ENCODE measurements around the gene PRG2. TPM values are rescaled to one million over a fixed set of nuclear protein-coding genes. Genes with fewer than 3 reads are reported as not detected.

PRG2 gene
- total RNA-seq, 3 donors from 2014 or later, result 0.24 TPM; not detected in 2

DNA sequence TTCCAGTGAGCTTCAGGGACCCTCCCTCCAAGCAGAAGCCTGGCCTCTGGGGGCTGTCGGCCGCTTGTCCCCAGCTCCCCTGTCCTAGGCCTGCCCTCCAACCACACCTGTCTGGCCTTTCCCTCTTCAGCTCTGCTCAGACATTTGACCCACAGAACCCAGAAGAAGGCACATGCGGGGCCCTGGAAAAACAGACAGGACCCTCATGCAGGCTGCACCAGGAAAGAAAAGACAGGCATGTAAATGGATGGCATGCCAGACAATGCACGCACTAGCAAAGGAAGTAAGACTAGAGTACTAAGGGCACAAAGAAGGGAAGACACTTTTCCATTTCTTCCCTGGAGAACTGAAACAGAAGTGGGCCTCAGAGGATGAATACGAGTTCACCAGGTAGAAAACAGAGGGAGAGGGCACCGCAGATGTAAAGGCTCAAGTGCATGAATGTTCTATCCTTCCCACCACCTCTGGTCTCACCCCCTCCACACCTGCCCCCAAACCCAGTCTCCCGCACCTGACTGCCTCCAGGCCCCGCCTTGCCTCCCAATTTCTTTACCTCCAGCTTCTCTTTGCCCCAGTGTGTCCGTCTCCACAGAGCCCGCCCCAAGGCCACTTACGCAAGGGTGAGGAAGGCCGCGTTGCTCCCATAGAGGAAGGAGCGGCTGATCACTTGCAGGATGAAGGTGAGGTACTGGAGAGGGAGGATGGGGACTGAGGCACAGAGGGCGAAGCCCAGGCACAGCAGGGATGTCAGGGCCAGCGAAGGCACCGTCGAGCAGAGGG, 19.1 kb upstream of the PRG2 start:
- Histone ChIP-seq H3K9me3 (no peaks in the 10 kb centered on the region), H3K36me3 (ENCODE audit: low read depth) (no peaks in the 10 kb centered on the region), H3K4me3 (no peak overlapping the region), H3K4me1 (ENCODE audit: low read depth) (no peaks in the 10 kb centered on the region)
- no peak for ATAC-seq
- TF ChIP-seq, protein P1, sequence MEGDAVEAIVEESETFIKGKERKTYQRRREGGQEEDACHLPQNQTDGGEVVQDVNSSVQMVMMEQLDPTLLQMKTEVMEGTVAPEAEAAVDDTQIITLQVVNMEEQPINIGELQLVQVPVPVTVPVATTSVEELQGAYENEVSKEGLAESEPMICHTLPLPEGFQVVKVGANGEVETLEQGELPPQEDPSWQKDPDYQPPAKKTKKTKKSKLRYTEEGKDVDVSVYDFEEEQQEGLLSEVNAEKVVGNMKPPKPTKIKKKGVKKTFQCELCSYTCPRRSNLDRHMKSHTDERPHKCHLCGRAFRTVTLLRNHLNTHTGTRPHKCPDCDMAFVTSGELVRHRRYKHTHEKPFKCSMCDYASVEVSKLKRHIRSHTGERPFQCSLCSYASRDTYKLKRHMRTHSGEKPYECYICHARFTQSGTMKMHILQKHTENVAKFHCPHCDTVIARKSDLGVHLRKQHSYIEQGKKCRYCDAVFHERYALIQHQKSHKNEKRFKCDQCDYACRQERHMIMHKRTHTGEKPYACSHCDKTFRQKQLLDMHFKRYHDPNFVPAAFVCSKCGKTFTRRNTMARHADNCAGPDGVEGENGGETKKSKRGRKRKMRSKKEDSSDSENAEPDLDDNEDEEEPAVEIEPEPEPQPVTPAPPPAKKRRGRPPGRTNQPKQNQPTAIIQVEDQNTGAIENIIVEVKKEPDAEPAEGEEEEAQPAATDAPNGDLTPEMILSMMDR (IDR thresholded peaks at IDR 0.05), result no peak
- DNase-seq, result no peak
- intact Hi-C loops (cut with DNase I, micrococcal nuclease), result no loop called here

DNA sequence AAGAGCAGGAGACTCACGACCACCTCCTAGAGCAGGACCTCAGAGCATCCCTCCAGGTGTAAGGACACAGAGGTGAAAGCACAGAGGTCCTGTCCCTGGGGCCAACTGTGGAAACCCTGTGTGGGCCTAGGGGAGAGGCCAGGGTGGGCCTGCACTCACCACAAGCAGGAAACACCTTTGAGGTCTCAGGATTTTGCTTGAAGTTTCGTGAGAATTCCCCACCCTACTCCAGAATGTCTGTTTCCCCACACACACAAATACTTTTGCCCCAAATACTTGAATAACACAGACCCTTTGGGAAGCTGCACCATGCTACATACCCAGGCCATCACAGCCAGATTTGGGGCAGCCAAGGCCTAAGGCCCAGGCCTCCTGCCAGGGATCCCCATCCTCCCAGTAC, 18.3 kb upstream of the PRG2 start:
- TF ChIP-seq, protein P1 (IDR thresholded peaks at IDR 0.05), result no peak
- no peaks in the 10 kb centered on the region for H3K36me3 ChIP-seq (ENCODE audit: low read depth)

DNA sequence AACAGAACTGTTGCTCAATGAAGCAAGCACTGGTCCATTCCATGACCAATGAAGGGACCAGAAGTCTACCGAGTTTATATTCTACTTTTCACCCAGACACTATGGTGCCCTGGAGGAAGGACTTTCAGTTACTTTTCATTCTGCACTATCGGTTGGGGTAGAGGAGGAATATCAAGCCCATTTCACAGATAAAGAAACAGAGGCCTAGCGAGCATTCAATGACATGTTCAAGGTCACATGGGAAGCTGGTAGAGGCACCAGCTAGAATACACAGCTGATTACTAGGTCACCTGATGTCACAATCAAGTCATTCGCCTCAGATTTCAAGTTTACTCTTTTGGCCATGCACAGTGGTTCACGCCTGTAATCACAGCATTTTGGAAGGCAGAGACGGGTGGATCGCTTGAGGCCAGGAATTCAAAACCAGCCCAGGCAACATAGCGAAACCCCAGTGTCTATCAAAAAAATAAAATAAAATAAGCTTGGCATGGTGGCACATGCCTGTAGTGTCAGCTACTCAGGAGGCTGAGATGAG, 17.6 kb upstream of the PRG2 start:
- Histone ChIP-seq H3K36me3 (ENCODE audit: low read depth) (no peaks in the 10 kb centered on the region), H3K4me3 (no peak overlapping the region), H3K4me1 (ENCODE audit: low read depth) (no peaks in the 10 kb centered on the region), H3K9me3 (no peaks in the 10 kb centered on the region)
- no peak for ATAC-seq
- TF ChIP-seq, protein P1 (IDR thresholded peaks at IDR 0.05), result no peak
- intact Hi-C loops (cut with DNase I, micrococcal nuclease), result no loop called here
- no peak for DNase-seq

More for the DNA sequence above, 18.3 kb upstream of the PRG2 start:
- Histone ChIP-seq H3K9me3 (no peaks in the 10 kb centered on the region), H3K4me3 (no peak overlapping the region), H3K4me1 (ENCODE audit: low read depth) (no peaks in the 10 kb centered on the region)
- DNase-seq (no peak), ATAC-seq (no peak)
- intact Hi-C loops (cut with DNase I, micrococcal nuclease), result no loop called here

DNA sequence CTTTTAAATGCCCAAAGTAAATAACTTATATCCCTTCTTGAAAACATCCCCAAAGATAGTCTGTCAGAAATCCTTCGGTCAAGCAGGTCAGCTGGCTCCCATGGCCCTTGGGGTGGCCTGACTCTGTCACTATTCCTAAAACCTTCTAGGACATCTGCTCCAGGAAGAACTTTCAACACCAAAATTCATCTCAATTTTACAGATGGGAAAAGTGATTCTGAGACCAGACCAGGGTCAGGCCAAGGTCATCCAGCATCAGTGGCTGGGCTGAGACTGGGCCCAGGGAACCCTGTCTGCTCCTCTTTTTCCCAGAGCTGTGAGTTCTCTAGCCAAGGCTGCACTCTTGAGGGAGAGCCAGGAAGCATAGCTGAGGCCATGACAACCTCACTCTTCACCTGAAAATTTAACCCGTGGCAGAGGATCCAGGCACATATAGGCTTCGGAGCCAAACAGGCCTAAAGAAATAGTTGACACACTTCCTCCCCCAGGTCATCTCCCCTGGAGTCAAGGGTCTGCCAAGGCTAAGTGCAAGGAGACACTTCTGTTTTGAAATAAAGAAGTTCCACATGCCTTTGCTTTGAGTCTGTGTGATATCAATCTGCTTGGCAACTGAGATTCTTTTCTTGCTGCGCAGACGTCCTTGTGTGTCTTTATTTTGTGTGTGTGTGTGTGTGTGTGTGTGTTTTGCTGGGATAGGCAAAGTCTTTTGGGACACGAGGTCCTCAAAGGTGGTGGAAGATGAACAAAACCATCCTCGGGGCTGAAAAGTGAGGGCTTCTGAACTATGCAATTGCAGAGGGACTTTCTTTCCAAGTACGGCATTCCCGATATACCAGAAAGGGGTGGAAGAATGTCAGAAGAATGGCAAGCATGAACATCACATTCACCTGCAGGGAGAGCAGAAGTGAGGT, 16.8 kb upstream of the PRG2 start:
- no peaks in the 10 kb centered on the region for H3K4me1 ChIP-seq (ENCODE audit: low read depth)

DNA sequence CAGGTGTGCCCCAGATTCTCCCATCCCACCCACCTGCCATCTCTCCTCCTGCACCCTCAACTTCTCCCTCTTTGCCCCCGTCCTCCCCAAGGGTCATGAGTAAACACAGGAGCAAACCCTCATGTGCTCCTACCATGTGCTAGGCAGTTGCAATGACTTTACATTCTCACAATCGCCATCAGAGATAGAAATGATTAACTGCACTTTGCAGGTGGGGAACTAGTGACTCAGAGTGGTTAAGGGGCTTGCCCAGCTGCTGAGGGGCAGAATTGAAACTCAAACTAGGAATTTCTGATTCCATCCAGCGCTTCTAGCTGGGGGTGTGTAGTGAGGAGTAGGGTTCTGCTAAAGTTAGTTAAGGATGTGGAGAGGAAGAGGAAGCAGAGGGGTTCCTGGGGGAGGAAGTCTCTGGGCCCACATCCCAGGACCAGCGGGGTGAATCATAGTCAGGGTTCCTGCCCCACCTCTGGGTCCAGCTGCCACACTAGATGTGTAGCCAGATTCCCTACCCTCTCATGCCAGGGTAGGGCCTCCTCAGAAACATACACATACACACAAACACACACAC, 16.0 kb upstream of the PRG2 start:
- DNase-seq (no peak), ATAC-seq (peak; percentile 38)
- Histone ChIP-seq H3K36me3 (ENCODE audit: low read depth) (no peaks in the 10 kb centered on the region), H3K4me1 (ENCODE audit: low read depth) (no peaks in the 10 kb centered on the region), H3K4me3 (no peak overlapping the region), H3K9me3 (no peaks in the 10 kb centered on the region)
- intact Hi-C loops (cut with DNase I, micrococcal nuclease), result no loop called here
- TF ChIP-seq, protein P1 (IDR thresholded peaks at IDR 0.05), result no peak

More for the DNA sequence above, 16.8 kb upstream of the PRG2 start:
- no peak overlapping the region for H3K4me3 ChIP-seq
- H3K9me3 ChIP-seq, result no peaks in the 10 kb centered on the region
- TF ChIP-seq, protein P1 (IDR thresholded peaks at IDR 0.05), result no peak
- intact Hi-C loops (cut with DNase I, micrococcal nuclease), result no loop called here
- H3K36me3 ChIP-seq (ENCODE audit: low read depth), result no peaks in the 10 kb centered on the region
- ATAC-seq, result no peak
- no peak for DNase-seq
